ENCODE data around the gene ZFP36L2.
"Not testable (repeated sequence)": the region's sequence is repeated elsewhere in the genome, so short reads cannot be mapped to it uniquely, and the experiment has no call there.

ZFP36L2 gene

GRCh38 chr2:43190311-43191052, 35.9 kb downstream of the ZFP36L2 start:
- no peak overlapping the region for H3K4me3 ChIP-seq (ENCODE audit: low read depth, low read length)
- TF ChIP-seq, protein P1, sequence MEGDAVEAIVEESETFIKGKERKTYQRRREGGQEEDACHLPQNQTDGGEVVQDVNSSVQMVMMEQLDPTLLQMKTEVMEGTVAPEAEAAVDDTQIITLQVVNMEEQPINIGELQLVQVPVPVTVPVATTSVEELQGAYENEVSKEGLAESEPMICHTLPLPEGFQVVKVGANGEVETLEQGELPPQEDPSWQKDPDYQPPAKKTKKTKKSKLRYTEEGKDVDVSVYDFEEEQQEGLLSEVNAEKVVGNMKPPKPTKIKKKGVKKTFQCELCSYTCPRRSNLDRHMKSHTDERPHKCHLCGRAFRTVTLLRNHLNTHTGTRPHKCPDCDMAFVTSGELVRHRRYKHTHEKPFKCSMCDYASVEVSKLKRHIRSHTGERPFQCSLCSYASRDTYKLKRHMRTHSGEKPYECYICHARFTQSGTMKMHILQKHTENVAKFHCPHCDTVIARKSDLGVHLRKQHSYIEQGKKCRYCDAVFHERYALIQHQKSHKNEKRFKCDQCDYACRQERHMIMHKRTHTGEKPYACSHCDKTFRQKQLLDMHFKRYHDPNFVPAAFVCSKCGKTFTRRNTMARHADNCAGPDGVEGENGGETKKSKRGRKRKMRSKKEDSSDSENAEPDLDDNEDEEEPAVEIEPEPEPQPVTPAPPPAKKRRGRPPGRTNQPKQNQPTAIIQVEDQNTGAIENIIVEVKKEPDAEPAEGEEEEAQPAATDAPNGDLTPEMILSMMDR (IDR thresholded peaks at IDR 0.05; ENCODE audit: low read depth, low read length) = no peak

DNA sequence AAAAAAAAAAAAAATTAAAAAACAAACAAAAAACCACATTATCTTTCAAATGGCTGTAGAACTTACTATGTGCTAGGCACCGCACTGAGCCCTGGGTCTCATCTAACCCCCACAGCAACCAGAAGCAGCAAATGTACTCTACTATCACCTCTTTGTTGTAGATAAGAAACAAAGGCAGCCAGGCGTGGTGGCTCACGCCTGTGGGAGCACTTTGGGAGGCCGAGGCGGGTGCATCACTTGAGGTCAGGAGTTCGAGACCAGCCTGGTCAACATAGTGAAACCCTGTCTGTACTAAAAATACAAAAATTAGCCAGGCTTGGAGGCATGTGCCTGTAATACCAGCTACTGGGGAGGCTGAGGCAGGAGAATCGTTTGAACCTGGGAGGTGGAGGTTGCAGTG, 36.5 kb downstream of the ZFP36L2 start:
- not testable (repeated sequence) for H3K4me3 ChIP-seq (ENCODE audit: low read depth, low read length)

DNA sequence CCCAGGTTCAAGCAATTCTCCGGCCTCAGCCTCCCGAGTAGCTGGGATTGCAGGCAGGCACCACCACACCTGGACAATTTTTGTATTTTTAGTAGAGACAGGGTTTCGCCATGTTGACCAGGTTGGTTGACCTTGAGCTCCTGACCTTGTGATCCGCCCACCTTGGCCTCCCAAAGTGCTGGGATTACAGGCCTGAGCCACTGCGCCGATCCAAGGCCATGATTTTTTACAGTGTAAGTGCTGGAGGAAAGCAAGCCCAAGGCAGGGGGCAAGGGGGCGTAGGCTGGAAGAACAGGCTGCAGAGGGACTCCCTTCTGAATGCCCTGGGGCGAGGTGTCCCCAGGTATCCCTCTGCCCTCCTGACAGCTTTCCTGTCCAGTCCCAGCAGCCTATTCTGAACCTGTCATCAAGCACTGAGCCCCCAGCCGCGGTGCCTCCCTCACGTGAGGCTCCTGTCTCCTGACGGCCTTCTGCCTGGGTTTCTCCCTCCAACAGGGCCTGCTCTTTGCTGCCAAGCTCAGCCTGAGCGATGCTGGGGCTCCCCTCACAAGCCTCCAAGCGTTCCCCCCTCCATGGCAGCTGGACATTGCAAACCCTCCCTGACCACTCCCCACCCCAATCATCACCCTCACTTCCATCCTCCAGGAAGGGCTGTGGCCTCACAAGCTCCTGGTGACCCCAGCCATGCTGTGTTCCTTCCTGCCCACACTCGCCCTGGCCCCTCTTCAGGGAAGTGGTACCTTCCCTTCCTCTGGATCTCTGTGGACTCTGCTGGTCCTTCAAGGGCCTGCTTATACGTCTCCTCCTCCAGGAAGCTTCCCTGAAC, 37.6 kb downstream of the ZFP36L2 start:
- no peak overlapping the region for H3K4me3 ChIP-seq (ENCODE audit: low read depth, low read length)
- TF ChIP-seq, protein P1 (IDR thresholded peaks at IDR 0.05; ENCODE audit: low read depth, low read length) = no peak

DNA sequence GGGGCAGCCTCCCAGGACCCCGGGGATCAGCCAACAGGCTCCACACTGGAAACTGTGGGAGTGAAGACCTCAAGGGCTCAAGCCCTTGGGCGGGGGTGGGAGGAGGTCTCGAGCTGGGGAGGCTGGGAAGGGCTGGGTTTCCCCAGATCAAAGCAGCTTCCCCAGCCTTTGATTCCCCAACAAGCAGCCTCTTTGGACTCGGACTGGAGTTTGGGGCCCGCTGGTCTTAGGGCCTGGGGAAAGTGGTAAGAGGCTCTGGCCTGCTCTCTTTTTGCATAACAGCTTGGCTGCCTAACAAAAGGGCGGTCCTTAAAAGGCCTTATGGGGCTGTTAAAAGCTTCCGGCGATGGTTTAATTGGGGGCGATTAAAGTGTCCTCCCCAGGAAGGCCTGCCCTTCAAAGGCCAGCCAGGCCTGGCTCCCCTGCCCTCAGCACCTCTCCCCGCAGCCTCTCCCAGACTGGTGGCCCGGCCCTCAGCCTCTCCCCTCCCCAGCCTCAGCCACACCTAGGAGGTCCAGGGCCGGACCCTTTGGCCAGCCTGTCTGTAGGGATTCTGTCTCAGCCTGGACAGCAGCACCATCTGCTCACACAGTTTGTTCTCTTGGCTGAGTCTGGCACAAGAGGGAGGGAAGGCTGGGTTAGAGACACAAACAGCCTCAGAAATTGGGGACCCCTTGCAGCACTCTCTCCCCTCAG, 39.6 kb downstream of the ZFP36L2 start:
- TF ChIP-seq, protein P1 (IDR thresholded peaks at IDR 0.05; ENCODE audit: low read depth, low read length) = no peak

DNA sequence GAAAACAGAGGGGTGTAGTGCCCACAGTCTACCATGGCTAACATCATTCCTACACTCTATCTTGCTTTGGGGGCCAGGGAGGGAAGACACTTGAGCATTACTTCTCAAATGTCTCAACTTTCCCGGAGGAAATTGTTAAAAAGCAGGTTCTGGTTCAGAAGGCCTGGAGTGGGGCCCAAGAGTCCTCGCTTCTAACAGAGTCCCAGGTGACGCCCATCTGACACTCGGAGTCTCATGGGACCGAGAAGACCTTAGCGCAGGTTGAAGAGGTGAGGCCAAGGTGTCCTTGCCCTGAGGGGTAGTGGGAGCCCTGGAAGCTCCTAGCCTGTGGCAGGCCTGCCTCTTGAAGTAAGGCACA, 40.1 kb downstream of the ZFP36L2 start:
- TF ChIP-seq, protein P1 (IDR thresholded peaks at IDR 0.05; ENCODE audit: low read depth, low read length) = no peak

More for the DNA sequence above, 39.6 kb downstream of the ZFP36L2 start:
- no peak overlapping the region for H3K4me3 ChIP-seq (ENCODE audit: low read depth, low read length)

DNA sequence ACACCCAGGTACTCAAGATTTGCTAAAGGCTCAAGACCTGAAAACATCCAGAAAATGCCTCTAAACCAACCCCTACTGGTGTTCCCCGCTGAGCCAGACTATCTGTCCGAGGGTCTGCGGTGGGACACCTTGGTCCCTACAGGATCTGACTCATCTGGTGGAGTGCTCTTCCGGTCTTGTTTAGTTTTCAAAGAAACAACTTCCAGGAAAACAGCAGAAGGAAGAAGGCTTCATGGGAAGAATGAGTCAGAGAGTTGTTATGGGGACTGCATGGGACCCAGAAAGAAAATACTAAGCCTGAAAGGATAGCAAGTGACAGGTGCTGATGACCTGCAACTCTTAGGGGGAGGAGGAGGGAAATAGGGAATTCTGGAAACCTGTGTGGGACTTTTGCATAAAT, 41.3 kb downstream of the ZFP36L2 start:
- TF ChIP-seq, protein P1 (IDR thresholded peaks at IDR 0.05; ENCODE audit: low read depth, low read length) = no peak
- H3K4me3 ChIP-seq (ENCODE audit: low read depth, low read length) = no peak overlapping the region

More for the DNA sequence above, 40.1 kb downstream of the ZFP36L2 start:
- no peak overlapping the region for H3K4me3 ChIP-seq (ENCODE audit: low read depth, low read length)

DNA sequence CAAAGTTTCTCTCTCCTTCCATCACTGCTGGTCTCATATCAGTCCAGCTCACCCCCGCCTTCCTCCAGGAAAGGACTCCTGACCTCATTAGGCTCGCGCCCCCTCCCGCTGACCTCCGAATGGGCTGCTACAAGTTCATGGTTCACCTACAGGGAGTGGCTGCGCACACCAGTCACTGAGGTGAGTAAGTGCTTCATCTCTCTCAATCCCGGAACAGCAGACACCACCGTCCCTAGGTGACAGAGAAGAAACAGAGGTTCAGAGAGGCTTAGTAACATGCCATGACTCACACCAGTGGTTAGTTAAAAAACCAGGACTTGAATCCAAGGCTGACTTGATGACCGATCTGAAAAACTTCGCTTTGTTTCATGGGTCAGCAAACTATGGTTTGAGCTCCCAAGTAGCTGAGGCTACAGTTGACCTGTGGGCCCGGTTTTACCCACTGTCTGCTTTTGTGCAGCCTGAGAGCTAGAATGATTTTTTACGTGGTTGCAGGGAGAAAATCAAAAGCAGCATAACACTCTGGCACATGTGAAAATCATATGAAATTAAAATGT, 42.0 kb downstream of the ZFP36L2 start:
- no peak overlapping the region for H3K4me3 ChIP-seq (ENCODE audit: low read depth, low read length)
- TF ChIP-seq, protein P1 (IDR thresholded peaks at IDR 0.05; ENCODE audit: low read depth, low read length) = no peak
